Ishikawa (cell line): ENCODE data around the gene GMPPA.

ENCODE experiments used
- CEBPB ChIP-seq: IDR thresholded peaks from 2 replicates; pipeline ENCODE4 v1.6.1; 2012
- EGR1 ChIP-seq: IDR thresholded peaks from 2 replicates; pipeline ENCODE4 v1.6.1; 2012
- FOXM1 ChIP-seq: IDR thresholded peaks from 2 replicates; pipeline ENCODE4 v1.6.1; 2012; ENCODE audit warnings: low read depth, borderline replicate concordance
- MAX ChIP-seq: IDR thresholded peaks from 2 replicates; pipeline ENCODE4 v1.6.1; 2012
- RAD21 ChIP-seq: IDR thresholded peaks from 2 replicates; pipeline ENCODE4 v1.6.1; 2012; ENCODE audit warnings: low read depth
- REST ChIP-seq: IDR thresholded peaks from 2 replicates; pipeline ENCODE4 v1.6.1; 2012; ENCODE audit warnings: low read depth, mild to moderate bottlenecking
- TAF1 ChIP-seq: IDR thresholded peaks from 2 replicates; pipeline ENCODE4 v1.6.1; 2012; ENCODE audit warnings: low read depth, mild to moderate bottlenecking
- TCF12 ChIP-seq: IDR thresholded peaks from 2 replicates; pipeline ENCODE4 v1.6.1; 2012; ENCODE audit warnings: low read depth
- TEAD4 ChIP-seq: IDR thresholded peaks from 2 replicates; pipeline ENCODE4 v1.6.1; 2012
- YY1 ChIP-seq: IDR thresholded peaks from 2 replicates; pipeline ENCODE4 v1.6.1; 2012; ENCODE audit warnings: low read depth

- no peak for TF ChIP-seq YY1
- TF ChIP-seq TAF1, result no peak
- no peak for TF ChIP-seq MAX
- no peak for TF ChIP-seq RAD21
- TF ChIP-seq FOXM1, result no peak
- TF ChIP-seq TCF12, result no peak
- no peak for TF ChIP-seq EGR1
- TF ChIP-seq REST, result no peak
- no peak for TF ChIP-seq CEBPB
- TF ChIP-seq TEAD4, result no peak
Measured at GRCh38 chr2:219464286-219465032, 34.2 kb upstream of the GMPPA start.
